ENCODE data around the gene MRPL10.

MRPL10 gene

GRCh38 chr17:47857551-47858455, 26.5 kb upstream of the MRPL10 start:
- DNase-seq, result no peak

GRCh38 chr17:47856830-47857229, 25.5 kb upstream of the MRPL10 start:
- DNase-seq, result no peak

DNA sequence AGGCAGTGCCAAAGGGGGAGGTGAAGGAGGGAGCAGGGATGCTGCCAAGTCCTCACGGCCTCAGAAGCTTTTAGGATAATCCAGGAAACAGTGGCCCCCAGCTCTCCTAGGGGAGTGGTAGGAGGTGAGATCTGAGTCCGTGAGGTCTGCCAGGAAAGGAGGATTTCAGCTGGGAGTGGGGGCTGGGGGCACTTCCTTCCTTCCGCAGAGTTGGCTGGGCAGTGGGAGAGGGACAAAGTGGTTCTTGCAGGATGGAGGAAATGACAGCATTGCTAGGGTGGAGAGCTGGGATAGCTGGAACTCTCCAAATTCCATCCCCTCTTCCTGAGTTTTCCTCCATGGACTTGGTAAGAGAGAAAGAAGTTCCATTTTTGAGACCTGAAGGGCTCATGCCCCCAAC, 24.4 kb upstream of the MRPL10 start:
- no peak for DNase-seq

- DNase-seq, result no peak
Measured at GRCh38 chr17:47853616-47854015, 22.3 kb upstream of the MRPL10 start.

GRCh38 chr17:47852113-47852949, 21.0 kb upstream of the MRPL10 start:
- no peak for DNase-seq

DNA sequence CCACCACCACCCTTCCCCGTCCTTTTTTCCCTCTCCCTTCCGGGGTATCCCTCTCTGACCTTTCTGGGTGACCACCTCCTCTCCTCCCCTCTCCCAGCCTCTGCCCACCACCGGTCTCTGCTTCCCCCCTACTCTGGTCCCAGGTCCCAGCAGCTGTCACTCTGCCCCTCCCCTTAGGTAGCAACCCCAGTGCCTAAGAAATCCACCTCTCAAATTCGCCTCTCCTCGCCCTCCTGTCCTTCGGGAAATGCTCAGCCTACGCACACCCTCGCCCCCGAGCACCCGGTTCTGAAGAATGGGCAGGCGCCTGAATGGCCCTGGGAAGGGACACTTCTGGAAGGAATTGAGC, 20.4 kb upstream of the MRPL10 start:
- no peak for DNase-seq

- DNase-seq, result peak; percentile 71
Measured at GRCh38 chr17:47850692-47851573, 19.6 kb upstream of the MRPL10 start, which contains the start of gene SP6. Gene SP6 (minus strand): TSS chr17:47851163. CDS start chr17:47848429, 2,734 bp downstream.

DNA sequence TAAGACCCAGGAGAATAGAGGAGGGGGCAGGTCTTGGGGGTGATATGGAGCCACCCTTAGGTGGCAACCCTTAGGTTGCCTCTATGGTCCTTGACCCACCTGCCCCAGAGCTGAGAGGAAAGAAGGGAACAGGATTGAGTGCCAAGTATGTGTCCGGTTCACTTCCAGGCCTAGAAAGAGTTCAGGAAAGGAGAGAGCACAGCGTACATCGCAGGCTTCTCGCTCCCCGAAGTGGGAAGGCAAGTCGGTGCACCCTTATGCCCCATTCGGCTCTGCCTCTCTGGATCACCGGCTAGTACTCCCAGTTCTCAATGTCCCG, 19.0 kb upstream of the MRPL10 start:
- no peak for DNase-seq

DNA sequence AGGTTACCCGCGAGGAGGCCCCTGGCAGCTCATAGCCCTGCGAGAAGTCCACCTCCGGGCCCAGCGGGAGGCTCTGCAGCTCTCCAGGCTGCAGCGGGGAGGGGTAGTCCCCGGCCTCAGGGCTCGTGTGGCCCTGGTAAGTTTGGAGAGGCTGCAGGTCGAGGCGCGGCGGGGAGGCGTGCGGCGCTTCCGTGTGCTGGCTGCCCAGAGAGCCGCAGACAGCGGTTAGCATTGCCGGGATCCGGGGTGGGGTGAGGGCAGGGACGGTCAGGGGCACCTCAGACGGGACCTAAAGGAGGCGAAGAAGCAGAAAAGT, 16.8 kb upstream of the MRPL10 start:
- DNase-seq, result no peak

GRCh38 chr17:47847341-47848197, 16.2 kb upstream of the MRPL10 start:
- peak; percentile 54 for DNase-seq

DNA sequence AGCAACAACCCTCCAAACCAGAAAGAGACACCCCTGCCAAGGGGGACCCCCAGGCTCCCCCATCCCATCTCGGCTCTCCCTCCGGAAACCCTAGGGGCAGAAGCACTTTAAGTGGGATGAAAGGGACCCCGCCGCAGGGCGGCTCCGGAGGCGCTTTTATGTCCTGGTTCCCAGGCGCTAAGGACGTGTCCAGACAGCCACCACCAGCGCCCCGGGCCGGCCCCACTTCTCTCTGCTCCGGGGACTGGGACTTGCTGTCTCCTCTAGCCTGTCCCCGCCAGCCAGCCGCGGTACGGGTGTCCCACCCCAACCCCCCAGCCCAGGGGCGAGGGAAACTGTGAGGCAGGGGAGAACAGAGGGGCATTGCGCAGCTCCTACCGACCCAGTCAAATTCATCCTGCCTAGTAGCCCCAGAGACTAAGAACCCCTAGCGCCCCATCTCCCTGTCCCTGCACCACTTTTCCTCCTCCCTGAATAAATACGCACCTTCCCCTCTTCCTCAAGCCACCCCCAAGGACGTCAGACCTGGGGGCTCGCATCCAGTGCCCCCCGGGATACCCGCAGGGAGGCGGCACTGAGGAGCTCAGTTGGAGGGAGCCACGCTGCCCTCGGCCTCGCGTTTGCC, 15.5 kb upstream of the MRPL10 start:
- no peak for DNase-seq

DNA sequence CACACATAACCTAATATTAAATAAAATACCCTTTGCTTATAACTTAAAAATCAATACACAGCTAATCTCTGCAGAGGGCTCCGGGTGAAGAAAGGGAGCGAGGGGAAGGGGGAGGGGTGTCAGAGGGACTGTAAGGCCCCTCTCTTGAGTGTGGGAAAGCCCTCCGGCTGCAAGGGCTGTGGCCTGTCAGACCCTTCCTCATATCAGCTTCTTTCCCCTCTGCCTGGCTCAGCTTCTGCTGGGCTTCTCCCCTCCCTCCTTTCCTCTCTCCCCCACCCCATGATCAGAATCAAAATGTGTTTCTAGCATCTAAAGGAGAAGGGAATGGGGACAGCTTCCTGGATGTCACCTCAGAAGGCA, 14.4 kb upstream of the MRPL10 start:
- DNase-seq, result no peak

GRCh38 chr17:47844814-47845715, 13.7 kb upstream of the MRPL10 start:
- peak; percentile 62 for DNase-seq

DNA sequence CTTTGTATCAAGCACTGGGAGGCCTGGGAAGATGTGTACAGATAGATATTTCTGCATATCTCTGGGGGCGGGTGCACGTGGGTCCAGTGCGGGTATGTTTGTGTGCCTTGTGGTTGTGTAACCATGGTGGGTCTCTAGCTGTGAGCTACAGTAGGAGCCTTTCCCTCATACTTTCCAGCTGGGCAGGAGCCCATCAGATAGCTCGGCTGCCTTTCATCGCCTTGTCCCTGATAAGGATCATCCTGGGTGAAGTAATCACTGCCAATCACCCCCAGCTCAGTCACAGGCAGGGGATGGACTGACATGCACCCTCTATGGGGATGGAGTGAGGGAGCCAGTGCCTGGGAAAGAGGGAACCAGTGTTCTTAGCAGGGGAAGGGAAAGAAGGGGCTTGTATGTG, 12.9 kb upstream of the MRPL10 start:
- peak; percentile 61 for DNase-seq

DNA sequence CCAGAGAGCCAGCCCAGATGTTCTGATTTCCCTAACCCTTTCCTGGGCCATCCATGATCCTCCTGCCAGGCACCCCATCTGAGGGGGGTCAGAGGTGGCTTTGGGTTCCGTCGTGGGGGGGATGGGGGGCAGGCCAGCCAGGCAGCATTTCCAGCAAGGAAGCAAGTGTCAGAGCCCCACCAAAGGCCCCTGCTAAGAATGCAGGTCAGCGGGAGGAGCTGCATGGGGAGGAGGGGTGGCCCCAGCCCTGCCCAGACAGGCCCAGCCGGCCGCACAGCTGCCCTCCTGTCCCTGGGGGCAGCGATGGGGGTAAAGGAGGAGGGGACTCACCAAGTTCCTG, 12.0 kb upstream of the MRPL10 start:
- DNase-seq, result no peak

- no peak for DNase-seq
Measured at GRCh38 chr17:47841488-47842291, 10.3 kb upstream of the MRPL10 start.

DNA sequence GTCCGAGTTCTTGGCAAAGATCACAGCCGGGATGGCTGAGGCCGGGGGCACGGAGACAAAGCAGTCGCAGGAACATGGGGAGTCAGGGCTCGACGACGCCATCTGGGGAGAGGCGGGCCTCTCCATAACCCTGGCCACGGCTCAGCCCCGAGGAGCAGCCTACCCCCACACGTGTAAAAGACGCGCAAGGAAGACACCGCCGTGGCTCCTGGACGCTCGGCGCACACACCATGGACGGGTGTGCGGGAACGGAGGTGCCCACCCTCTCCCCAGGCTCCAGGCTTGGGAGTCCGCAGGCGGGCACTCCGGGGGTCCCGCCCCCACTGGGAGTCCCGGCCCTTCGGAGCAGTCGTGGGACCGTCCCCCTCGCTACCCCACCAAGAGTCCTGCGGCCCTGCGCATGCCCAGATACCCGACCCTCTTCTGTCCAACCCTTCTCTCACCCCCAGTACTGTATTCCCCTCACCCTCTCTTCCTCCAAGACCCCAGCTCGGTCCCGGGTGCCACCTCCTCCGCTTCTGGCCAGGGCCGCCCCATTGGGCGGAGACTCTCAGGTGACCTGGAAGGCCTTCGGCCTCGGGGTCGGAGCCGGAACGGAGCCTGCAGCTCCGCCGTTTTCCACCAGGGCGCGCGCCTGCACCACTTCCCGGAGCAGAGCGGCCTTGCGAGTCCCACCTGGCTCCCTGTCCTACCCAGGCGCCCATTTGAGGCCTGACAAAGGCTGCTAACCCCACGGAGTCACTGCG, 9.6 kb upstream of the MRPL10 start, which contains the start of gene SCRN2:
SCRN2 (minus strand) TSS at position 532 of the 746 bp plus-strand sequence; CDS start at position 102, 430 bp downstream.
- peak; percentile 94 for DNase-seq

- no peak for DNase-seq
Measured at GRCh38 chr17:47840001-47840741, 8.8 kb upstream of the MRPL10 start.
